Hepatocyte (in vitro differentiated cells): ENCODE results near the gene FMNL1. TPM values are rescaled to one million over a fixed set of nuclear protein-coding genes. Genes with fewer than 3 reads are reported as not detected.
A peak's percentile ranks its signal among the peaks of the same experiment; 100 is the strongest.

Experiments used
- DNase-seq: peaks from one replicate; pipeline ENCODE4 v3.0.0-alpha.2; 2016; ENCODE audit warnings: low spot score
- H2AFZ ChIP-seq: fragments of 200-600 bp; sonication (generic); 2 replicates; pipeline ENCODE4 v1.6.0; 2016; ENCODE audit warnings: antibody characterized with exemption, mild to moderate bottlenecking
- H3K27ac ChIP-seq: fragments of 200-600 bp; sonication (generic); 2 replicates; pipeline ENCODE4 v1.5.1; 2016; ENCODE audit warnings: mild to moderate bottlenecking
- H3K27me3 ChIP-seq: fragments of 200-600 bp; sonication (generic); 2 replicates; pipeline ENCODE4 v1.6.1; 2016
- H3K36me3 ChIP-seq: fragments of 200-600 bp; sonication (generic); replicated peaks from 2 replicates; pipeline ENCODE4 v1.5.1; 2016; ENCODE audit warnings: low read depth; ENCODE audit not compliant: insufficient read depth
- H3K4me1 ChIP-seq: fragments of 200-600 bp; sonication (generic); 2 replicates; pipeline ENCODE4 v1.5.1; 2016; ENCODE audit warnings: mild to moderate bottlenecking, moderate library complexity; ENCODE audit not compliant: insufficient read depth
- H3K4me2 ChIP-seq: fragments of 200-600 bp; sonication (generic); 2 replicates; pipeline ENCODE4 v1.6.0; 2016
- H3K4me3 ChIP-seq: fragments of 200-600 bp; sonication (generic); 2 replicates; pipeline ENCODE4 v1.5.1; 2016; ENCODE audit warnings: mild to moderate bottlenecking
- H3K79me2 ChIP-seq: fragments of 200-600 bp; sonication (generic); 2 replicates; pipeline ENCODE4 v1.6.0; 2017; ENCODE audit warnings: mild to moderate bottlenecking
- H3K9me2 ChIP-seq: fragments of 200-600 bp; sonication (generic); replicated peaks from 2 replicates; pipeline ENCODE4 v1.6.0; 2017; ENCODE audit warnings: mild to moderate bottlenecking; ENCODE audit not compliant: insufficient read depth
- H3K9me3 ChIP-seq: fragments of 200-600 bp; sonication (generic); 2 replicates; pipeline ENCODE4 v1.5.1; 2016; ENCODE audit warnings: low read depth, mild to moderate bottlenecking
- H4K20me1 ChIP-seq: fragments of 200-600 bp; sonication (generic); 2 replicates; pipeline ENCODE4 v1.6.0; 2016; ENCODE audit warnings: mild to moderate bottlenecking; ENCODE audit not compliant: insufficient read depth, poor library complexity, severe bottlenecking
- CTCF ChIP-seq: fragments of 200-600 bp; sonication (generic); IDR thresholded peaks from 2 replicates; pipeline ENCODE4 v1.5.1; 2016; ENCODE audit warnings: antibody characterized with exemption, mild to moderate bottlenecking; ENCODE audit not compliant: poor library complexity
- EZH2 ChIP-seq: fragments of 200-600 bp; sonication (generic); IDR thresholded peaks from 2 replicates; pipeline ENCODE4 v1.6.1; 2016; ENCODE audit warnings: antibody characterized with exemption, mild to moderate bottlenecking, borderline replicate concordance
- EZH2phosphoT487 ChIP-seq: fragments of 200-600 bp; sonication (generic); IDR thresholded peaks from one replicate; pipeline ENCODE4 v1.6.1; 2018; ENCODE audit warnings: antibody characterized with exemption, mild to moderate bottlenecking, low read depth, moderate library complexity; ENCODE audit not compliant: unreplicated experiment, severe bottlenecking
- WGBS: methylation state at CpG from one replicate; pipeline ENCODE4 v1.1.6; 2016; ENCODE audit warnings: low lambda C conversion rate; ENCODE audit errors: missing lambda C conversion rate; 5-methylcytosine and 5-hydroxymethylcytosine counted together
- polyA plus RNA-seq: library from polyadenylated mRNA; unstranded; fragments of >200 nt; fragmentation: Nextera tagmentation; extraction: Ambion mirVana; gene quantifications from 2 replicates; pipeline ENCODE4 v1.2.1, GENCODE V29; 2016
- total RNA-seq: library from RNA; depleted of rRNA; stranded (reverse); fragments of >200 nt; gene quantifications from 2 replicates; pipeline ENCODE4 v1.2.3, GENCODE V29; 2014

The FMNL1 gene
- total and polyA plus RNA-seq, 2 experiments from 2014 or later: 0.30 to 1.2 TPM

DNA sequence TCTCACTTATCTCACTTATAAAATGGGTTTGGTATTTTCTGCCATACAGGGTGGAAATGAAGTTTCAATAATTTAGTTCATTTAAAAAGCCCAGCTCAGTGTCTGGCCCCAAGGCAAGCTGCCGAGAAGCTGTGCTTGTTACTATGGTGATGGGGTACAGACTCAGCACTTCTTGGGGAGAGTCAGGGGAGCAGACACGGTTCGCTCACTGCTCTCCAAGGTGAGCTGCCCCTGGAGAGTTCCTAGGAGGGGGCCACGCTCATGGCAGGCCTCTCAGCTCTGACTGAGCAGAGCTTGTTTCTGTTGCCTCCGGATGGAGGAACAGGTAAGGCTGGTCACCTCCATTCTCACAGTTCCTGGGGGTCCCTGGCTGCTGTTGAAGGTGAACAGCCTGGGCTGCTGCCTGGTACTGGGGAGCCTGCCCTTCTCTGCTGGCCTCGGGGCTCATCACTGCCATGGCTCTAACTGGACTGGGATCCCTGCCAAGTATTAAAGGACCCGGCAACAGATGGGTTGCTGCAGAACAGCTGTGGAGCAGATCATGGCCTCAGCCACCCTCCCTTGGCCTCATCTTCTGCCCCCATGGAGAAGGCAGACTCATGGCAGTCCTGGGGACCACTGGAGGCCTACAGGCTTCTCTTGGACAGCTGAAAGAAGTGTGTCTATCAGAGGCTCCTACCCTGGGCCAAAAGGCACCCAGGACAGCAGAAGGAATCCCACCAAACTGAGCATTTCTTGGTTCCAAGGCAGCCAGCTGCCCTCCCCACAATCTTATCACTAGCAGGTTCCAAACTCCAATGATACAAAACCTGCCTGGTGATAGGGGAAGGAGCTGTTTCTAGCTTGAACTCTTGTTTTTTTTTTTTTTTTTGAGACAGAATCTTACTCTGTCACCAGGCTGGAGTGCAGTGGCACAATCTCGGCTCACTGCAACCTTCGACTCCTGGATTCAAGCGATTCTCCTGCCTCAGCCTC is 66.1 kb downstream of the FMNL1 start:
- Histone ChIP-seq H3K9me2 (no peaks in the 10 kb centered on the region), H2AFZ (no peak overlapping the region), H3K4me1 (peaks cover 24% of the 10 kb centered on the region), H3K4me2 (no peak overlapping the region), H3K27ac (peak overlapping the region; percentile 15), H3K4me3 (no peak overlapping the region), H3K27me3 (no peaks in the 10 kb centered on the region), H3K36me3 (no peaks in the 10 kb centered on the region), H3K9me3 (no peaks in the 10 kb centered on the region), H3K79me2 (peaks cover 13% of the 10 kb centered on the region), H4K20me1 (peaks cover 2% of the 10 kb centered on the region)
- 70% methylated on average over 10 of the region's 10 CpGs for WGBS
- TF ChIP-seq CTCF: no peak
- no peak for TF ChIP-seq EZH2
- TF ChIP-seq EZH2phosphoT487: no peak
- no peak for DNase-seq

GRCh38 chr17:45288825-45289224 is 67.1 kb downstream of the FMNL1 start:
- Histone ChIP-seq H3K9me2 (no peaks in the 10 kb centered on the region), H2AFZ (no peak overlapping the region), H3K4me2 (no peak overlapping the region), H3K9me3 (no peaks in the 10 kb centered on the region), H3K4me3 (no peak overlapping the region), H3K27ac (no peak overlapping the region), H3K36me3 (no peaks in the 10 kb centered on the region), H4K20me1 (peaks cover 6% of the 10 kb centered on the region), H3K4me1 (peaks cover 34% of the 10 kb centered on the region), H3K27me3 (no peaks in the 10 kb centered on the region), H3K79me2 (peaks cover 17% of the 10 kb centered on the region)
- TF ChIP-seq CTCF (no peak), EZH2 (no peak), EZH2phosphoT487 (no peak)
- no peak for DNase-seq
- 85% methylated on average over 10 of the region's 10 CpGs for WGBS

DNA sequence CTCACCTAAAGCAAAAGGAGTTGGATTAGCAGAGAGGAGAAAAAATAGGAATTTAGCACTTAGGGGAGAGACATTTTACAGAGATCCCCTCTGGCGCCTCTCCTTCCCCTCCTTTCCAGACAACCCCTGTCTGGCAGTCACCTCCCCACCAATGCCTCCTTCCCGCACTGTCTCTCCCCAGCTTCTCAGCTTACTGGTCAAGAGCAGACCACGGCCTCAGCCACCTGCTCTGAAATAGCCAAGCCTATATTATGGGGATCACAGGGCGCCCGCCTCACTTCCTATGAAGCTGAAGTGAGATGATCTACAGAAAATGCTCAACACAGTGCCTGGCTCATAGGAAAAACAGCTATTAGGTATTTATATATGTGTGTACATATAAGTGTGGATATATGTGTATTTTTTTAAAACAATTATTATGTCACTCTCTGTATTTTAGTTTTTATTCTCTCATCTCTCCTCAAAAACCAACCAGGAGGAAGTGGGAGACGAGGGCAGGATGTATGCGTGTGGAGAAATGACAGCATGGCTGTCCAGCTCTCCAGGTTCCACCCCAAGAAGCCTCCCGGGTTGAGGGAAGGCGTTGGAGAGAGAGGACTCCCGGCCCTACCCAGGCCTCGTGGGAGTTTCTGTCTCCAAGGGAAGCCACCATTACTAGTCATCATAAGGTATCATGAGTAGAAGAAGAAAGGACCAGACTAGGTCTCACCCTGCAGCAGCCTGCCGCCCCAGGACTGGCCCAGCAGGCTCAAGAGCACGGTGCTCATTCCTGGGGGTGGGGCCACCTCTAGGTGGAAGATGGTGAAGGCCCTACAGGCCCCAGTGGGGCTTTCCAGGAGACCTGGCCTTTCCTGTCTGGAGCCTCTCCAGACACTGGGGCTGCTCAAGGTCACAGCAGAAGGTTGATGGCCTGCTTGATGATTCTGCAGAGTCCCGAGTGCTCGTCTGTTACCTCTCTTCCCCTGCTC is 67.9 kb downstream of the FMNL1 start:
- H3K4me2 ChIP-seq: no peak overlapping the region
- peaks cover 42% of the 10 kb centered on the region for H3K4me1 ChIP-seq
- no peak for TF ChIP-seq EZH2
- TF ChIP-seq CTCF: no peak
- TF ChIP-seq EZH2phosphoT487: no peak
- no peak overlapping the region for H3K4me3 ChIP-seq
- no peak overlapping the region for H3K27ac ChIP-seq
- no peaks in the 10 kb centered on the region for H3K27me3 ChIP-seq
- H3K9me2 ChIP-seq: no peaks in the 10 kb centered on the region
- DNase-seq: no peak
- H4K20me1 ChIP-seq: peaks cover 6% of the 10 kb centered on the region
- no peak overlapping the region for H2AFZ ChIP-seq
- H3K79me2 ChIP-seq: peaks cover 17% of the 10 kb centered on the region
- H3K36me3 ChIP-seq: no peaks in the 10 kb centered on the region
- H3K9me3 ChIP-seq: no peaks in the 10 kb centered on the region
- 89% methylated on average over 15 of the region's 15 CpGs for WGBS
